Activated effector memory CD4-positive, alpha-beta T cell treated with anti-CD3 and anti-CD28 coated beads, Interleukin-2, amount 50 U/mL, for 16 hours (primary cell): ENCODE data around the gene IL17RB.
A peak's percentile ranks its signal among the peaks of the same experiment; 100 is the strongest.

Source experiments
- DNase-seq: peaks from one replicate; pipeline ENCODE4 v3.0.0-alpha.2; 2020

Gene IL17RB

DNA sequence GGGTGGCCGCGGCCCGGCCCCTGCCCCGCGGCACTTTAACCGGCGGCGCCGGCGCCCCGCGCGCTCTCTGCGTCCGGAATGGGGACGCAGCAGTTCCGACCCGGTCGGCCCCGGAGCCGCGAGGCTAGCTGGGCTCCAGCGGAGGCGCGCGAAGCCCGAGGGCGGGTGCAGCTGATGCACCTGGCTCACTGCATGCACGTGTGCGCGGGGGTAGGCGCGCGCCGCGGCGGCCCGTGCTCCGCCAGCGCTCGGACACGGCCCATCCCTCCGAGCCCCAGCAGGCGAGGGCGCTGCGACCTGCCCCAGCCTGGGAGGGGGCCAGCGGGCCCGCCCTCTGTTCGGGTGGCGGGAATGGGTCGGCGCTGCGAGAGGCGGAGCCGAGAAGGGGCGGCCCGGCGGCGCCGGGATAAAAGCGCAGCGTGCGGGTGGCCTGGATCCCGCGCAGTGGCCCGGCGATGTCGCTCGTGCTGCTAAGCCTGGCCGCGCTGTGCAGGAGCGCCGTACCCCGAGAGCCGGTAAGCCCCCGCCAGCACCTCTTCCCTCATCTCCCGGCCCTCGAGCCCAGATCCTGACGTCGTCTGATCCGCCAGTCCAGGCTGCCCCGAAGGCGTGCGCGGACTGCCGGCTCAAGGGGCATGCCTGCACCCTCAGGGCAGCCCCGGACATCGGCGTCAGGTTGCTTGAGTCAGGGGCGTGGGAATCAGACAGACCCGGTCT lies at the start of gene IL17RB, which contains the start of gene CHDH:
TSS of gene IL17RB (plus strand) at position 435 of the 717 bp plus-strand sequence. CDS start at position 456, 21 bp downstream.
TSS of gene CHDH (minus strand) at position 286 of the 717 bp plus-strand sequence. CDS start 22,411 bp downstream, outside the sequence.
- no peak for DNase-seq

GRCh38 chr3:53798144-53798543 lies 48.2 kb upstream of the IL17RB start:
- peak; percentile 37 for DNase-seq

DNA sequence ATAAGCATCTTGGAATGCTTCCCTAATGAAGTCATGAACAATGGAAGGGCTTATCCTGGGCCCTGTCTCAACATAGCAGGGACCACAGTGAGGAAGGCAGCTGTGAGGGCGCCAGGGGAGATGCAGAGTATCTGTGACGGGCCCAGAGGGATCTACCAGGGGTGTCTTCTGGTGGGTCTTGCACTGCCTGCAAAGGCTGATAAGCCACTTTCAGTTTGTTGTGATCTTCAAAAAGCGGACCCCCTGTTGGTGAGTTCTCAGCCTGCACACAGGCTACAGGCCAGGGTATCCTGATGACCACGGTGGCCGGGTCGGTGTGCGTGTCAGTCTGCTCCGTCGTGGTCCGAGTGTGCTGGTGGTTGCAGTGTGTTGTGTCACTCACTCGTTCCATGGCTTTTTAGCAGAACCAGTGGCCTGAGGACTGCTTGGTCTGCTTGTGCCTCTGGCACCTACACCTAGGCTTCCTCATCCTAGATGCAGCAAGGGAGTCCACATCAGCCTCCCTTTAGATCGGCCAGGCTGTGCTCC lies 47.0 kb upstream of the IL17RB start:
- peak; percentile 50 for DNase-seq

- peak; percentile 37 for DNase-seq
Observed at GRCh38 chr3:53800041-53800906, 46.1 kb upstream of the IL17RB start.

DNA sequence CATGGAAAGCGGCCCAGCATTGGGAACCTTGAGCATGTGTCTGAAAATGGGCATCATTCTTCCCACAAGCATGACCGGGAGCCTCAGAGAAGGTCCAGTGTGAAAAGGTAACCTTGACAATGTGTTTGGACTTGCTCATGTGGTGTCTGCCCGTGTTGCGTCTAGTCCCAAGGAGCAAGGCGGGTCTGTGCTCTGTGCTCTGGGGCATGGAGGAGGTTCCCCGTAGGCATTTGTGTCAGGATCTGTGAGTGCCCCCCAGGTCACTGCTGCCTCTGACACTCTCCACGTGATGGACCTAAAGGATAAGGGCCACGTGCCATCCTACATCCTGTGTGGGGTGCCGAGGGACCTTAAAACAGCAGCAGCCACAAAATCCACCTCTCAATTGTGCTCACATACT lies 45.0 kb upstream of the IL17RB start:
- DNase-seq: peak; percentile 46

DNA sequence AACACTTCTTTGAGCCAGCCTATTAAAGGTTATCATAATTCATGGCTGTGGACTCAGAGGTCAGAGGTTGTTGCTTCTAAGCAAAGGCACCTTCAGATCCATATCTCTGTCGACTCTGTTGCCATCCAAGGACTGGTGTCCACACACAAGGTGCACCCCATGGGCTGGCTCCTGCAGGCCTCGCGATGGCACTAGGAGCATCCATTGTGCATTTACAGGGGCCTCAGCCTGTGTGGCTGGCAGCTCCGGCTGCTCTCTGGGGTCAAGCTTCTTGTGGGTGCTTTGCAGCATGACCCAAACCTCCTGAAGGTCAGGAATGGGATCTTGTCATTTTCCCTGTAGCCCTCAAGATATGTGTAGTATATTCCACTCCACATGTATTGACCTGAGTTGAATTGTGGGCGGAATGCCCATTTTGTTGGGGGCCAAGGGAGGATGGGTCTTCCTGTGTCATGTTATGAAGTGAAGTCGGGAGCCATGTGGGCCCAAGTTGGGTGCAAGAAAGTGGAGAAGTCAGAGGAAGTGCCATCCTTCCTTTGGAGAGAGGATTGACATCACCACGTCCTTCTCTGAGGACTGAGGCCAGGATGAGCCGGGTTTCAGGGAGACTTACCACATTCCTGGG lies 44.0 kb upstream of the IL17RB start:
- peak; percentile 33 for DNase-seq

DNA sequence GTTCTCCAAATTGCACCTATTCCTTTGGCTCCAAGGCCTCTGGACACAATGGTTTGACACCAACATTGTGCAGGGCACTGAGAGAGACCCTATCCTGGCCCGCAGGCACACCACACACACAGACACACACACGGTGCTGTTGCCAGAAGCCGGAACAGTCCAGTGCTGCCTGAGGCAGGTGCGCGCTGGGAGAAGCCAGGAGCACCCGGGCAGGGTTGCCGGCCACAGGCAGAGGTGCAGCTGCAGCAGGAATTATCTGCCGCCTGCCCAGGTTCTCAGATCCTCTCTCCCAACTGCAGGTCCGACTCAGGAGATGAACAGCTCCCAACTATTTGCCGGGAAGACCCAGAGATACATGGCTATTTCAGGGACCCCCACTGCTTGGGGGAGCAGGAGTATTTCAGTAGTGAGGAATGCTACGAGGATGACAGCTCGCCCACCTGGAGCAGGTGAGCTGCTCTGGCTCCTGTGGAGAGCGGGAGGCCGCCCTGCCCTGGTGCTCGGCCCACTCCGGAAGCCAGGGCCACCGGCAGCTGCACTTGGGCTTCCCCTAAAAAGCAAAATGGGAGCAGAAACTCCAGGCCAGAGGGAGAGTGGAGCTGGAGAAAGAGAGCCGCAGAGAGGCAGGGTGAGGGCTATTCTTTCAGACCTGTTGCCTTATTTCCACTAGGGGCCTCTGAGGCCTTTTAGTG lies 43.1 kb upstream of the IL17RB start:
- DNase-seq: peak; percentile 30

GRCh38 chr3:53803816-53804695 lies 42.3 kb upstream of the IL17RB start:
- peak; percentile 51 for DNase-seq

DNA sequence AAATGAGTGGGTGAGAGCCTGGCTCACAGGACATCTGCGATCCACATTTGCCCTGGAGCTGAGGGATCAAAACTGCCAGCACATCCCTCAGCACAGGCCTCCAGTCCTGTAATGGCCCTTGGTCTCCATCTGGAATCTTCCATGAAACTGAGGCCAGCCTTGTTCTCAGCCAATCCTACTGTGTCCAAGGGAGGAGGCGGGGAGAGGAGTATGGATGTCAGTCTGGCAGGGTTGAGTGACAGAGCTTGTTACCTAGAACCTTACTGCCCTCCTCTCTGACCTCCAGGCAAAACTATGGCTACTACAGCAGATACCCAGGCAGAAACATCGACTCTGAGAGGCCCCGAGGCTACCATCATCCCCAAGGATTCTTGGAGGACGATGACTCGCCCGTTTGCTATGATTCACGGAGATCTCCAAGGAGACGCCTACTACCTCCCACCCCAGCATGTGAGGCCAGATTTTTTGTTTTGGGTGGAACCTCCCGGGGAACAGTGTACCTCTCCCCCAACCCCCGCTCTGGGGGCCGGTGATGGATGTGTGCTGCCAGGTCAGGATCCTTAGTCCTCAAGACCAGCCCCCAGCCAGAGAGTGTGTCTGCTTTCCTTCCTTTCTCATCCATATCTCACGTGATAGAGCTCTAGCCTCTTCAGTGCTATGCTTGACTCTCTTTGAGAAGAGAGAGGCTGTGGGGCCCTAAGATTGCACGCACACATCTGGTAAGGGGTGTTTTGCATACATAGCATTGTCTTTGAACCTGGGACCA lies 41.5 kb upstream of the IL17RB start:
- peak; percentile 42 for DNase-seq

GRCh38 chr3:53805463-53806159 lies 40.8 kb upstream of the IL17RB start:
- peak; percentile 47 for DNase-seq

DNA sequence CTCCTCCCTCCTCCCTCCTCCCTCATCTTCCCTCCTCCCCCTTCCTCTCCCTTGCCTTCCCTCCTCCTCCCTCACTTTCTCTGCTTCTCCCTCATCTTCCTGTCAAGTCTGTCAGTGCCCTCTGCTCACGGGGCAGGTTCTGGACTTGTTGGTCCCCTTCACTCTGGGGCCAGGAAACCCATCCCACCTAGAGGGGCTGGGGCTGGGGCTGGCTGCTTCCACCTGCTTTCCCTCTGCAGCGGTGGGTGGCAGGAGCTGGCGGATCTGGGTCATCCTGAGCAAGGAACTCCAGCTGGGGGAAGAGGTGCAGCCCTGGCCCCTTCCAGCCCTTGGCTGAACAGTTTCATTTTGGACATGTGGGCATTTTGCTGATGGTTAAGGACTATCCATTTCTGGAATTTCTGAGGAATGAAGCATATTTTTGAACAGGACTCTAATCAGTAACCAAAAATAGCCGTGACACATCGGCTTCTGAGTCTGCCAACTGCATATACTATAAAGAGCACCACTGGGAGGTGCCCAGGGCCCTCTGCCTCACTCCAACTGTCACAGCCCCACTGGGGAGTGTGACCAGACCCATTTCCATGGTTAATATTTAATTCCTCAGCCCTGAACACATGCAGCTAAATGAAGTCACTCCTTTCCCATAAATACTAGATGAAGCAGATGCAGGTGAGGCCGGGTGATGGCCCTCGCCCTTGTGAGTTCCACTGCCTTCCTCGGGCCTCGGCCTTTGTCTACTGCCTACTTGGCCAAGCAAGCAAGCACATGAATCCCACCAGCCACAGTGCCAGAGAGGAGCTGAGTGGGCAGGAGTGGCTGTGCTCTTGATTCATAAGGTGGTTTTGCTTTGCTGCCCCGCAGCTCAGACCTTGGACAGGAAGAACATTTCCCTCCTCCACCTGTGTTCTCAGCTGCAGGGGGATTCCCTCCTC lies 39.9 kb upstream of the IL17RB start:
- peak; percentile 51 for DNase-seq

GRCh38 chr3:53807117-53807810 lies 39.1 kb upstream of the IL17RB start:
- peak; percentile 44 for DNase-seq

GRCh38 chr3:53808496-53808895 lies 37.9 kb upstream of the IL17RB start:
- DNase-seq: peak; percentile 39

DNA sequence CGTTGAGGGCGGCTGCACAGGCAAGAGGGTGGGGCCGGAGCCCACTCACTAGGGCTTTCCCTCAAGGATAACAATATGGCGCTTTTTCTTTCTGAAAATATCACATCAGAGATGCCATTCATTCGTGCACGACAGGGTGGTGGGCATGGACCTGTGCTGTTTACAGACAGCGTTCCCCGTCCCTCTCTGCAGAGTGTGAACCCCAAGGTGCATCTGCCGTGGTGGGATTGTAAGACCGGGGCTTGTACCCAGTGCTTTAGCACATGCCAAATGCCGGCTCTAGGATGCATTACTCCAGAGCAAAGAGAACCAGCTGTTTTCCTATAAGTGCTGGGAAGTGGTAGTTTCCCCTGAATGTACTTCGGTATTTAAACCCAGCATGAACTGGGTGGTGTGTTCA lies 37.1 kb upstream of the IL17RB start:
- no peak for DNase-seq

DNA sequence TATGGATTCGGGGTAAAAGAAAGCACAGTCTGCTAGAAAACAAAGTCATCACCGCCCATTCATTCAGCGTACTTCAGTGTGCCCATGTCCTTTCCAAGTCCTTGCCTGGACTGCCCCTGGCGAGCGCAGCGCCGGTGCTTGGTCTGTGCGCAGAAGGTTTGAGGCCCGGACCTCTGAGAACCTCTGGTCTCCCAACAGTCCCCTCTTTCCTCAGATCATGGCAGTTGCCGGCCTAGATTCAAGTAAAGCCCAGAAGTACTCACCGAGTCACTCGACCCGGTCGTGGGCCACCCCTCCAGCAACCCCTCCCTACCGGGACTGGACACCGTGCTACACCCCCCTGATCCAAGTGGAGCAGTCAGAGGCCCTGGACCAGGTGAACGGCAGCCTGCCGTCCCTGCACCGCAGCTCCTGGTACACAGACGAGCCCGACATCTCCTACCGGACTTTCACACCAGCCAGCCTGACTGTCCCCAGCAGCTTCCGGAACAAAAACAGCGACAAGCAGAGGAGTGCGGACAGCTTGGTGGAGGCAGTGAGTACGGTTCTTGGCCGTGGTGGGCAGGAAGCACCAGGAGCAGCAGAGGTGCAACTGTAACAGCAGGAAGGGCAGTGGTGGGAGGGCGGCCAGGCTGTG lies 36.5 kb upstream of the IL17RB start:
- DNase-seq: no peak

DNA sequence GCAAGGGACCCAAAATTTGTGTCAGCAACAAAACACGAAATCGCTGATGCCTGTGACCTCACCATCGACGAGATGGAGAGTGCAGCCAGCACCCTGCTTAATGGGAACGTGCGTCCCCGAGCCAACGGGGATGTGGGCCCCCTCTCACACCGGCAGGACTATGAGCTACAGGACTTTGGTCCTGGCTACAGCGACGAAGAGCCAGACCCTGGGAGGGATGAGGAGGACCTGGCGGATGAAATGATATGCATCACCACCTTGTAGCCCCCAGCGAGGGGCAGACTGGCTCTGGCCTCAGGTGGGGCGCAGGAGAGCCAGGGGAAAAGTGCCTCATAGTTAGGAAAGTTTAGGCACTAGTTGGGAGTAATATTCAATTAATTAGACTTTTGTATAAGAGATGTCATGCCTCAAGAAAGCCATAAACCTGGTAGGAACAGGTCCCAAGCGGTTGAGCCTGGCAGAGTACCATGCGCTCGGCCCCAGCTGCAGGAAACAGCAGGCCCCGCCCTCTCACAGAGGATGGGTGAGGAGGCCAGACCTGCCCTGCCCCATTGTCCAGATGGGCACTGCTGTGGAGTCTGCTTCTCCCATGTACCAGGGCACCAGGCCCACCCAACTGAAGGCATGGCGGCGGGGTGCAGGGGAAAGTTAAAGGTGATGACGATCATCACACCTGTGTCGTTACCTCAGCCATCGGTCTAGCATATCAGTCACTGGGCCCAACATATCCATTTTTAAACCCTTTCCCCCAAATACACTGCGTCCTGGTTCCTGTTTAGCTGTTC lies 35.0 kb upstream of the IL17RB start:
- DNase-seq: peak; percentile 48

DNA sequence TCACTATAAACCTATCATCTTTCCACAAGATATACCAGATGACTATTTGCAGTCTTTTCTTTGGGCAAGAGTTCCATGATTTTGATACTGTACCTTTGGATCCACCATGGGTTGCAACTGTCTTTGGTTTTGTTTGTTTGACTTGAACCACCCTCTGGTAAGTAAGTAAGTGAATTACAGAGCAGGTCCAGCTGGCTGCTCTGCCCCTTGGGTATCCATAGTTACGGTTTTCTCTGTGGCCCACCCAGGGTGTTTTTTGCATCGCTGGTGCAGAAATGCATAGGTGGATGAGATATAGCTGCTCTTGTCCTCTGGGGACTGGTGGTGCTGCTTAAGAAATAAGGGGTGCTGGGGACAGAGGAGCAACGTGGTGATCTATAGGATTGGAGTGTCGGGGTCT lies 33.9 kb upstream of the IL17RB start:
- no peak for DNase-seq
